ENCODE results near the gene CTBS.

DNA sequence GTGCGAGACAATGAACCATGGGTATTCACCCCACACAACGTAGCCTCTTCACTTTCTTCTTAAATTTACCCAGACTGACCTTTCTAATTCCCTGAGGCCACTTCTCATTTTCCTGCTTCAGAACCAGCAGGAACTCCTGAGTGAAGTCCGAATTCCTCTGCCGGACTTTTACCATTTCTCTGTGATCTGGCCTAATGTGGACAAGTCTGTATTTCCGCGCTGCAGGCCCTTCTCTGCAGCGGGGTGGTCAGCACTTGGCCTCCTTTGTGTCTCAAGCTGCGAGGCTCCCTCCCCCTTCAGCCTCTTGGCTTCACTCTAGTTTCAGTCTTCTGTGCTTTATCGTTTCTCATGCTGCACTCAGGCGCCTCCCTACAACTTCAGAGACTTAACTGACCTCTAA is 9.4 kb upstream of the CTBS start:
- TF ChIP-seq, protein P1, sequence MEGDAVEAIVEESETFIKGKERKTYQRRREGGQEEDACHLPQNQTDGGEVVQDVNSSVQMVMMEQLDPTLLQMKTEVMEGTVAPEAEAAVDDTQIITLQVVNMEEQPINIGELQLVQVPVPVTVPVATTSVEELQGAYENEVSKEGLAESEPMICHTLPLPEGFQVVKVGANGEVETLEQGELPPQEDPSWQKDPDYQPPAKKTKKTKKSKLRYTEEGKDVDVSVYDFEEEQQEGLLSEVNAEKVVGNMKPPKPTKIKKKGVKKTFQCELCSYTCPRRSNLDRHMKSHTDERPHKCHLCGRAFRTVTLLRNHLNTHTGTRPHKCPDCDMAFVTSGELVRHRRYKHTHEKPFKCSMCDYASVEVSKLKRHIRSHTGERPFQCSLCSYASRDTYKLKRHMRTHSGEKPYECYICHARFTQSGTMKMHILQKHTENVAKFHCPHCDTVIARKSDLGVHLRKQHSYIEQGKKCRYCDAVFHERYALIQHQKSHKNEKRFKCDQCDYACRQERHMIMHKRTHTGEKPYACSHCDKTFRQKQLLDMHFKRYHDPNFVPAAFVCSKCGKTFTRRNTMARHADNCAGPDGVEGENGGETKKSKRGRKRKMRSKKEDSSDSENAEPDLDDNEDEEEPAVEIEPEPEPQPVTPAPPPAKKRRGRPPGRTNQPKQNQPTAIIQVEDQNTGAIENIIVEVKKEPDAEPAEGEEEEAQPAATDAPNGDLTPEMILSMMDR (IDR thresholded peaks at IDR 0.05): no peak
- TF ChIP-seq POLR2AphosphoS5 (IDR thresholded peaks at IDR 0.05): no peak
- no peak for TF ChIP-seq EP300 (IDR thresholded peaks at IDR 0.05; ENCODE audit: low read depth)
